Transverse colon (tissue), 3 donors: Measurements from ENCODE around the gene STXBP3.

Experiments used
- EP300 ChIP-seq: sonication (generic); formaldehyde crosslinking; IDR thresholded peaks from one replicate; pipeline ENCODE4 v1.6.1; 2017; ENCODE audit warnings: antibody characterized with exemption, low read depth
- TF ChIP-seq, protein P1 (sequence below), 5 experiments: fragments of 200-600 bp in 3 of 5; fragments of 450-650 bp in 2 of 5; sonication (generic) in 3 of 5; IDR thresholded peaks; 1 replicate in 2 of 5; 2 replicates in 3 of 5; pipeline ENCODE4 v1.5.1; 2016 to 2017; ENCODE audit warnings: antibody characterized with exemption in 5 of 5, inconsistent platforms in 3 of 5, mild to moderate bottlenecking in 2 of 5, moderate library complexity in 1 of 5

DNA sequence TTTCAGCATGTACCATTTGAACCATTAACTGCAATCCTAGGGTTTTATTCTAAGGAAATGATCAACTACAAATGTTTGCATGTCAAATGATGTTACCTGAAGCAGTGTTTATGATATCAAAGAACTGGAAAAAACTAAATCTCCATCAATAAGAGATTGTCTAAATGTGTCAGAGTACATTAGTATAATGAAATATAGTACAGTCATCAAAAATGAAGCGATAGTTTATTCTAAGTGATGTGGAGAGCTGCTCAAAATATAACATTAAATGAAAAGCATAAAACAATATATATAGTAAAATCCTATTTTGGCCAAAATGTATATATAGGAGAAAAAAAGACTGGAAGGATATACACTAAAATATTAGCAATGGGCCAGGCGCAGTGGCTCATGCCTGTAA lies 86.5 kb downstream of the STXBP3 start:
- TF ChIP-seq, protein P1, sequence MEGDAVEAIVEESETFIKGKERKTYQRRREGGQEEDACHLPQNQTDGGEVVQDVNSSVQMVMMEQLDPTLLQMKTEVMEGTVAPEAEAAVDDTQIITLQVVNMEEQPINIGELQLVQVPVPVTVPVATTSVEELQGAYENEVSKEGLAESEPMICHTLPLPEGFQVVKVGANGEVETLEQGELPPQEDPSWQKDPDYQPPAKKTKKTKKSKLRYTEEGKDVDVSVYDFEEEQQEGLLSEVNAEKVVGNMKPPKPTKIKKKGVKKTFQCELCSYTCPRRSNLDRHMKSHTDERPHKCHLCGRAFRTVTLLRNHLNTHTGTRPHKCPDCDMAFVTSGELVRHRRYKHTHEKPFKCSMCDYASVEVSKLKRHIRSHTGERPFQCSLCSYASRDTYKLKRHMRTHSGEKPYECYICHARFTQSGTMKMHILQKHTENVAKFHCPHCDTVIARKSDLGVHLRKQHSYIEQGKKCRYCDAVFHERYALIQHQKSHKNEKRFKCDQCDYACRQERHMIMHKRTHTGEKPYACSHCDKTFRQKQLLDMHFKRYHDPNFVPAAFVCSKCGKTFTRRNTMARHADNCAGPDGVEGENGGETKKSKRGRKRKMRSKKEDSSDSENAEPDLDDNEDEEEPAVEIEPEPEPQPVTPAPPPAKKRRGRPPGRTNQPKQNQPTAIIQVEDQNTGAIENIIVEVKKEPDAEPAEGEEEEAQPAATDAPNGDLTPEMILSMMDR (IDR thresholded peaks at IDR 0.05): no peak
- no peak for TF ChIP-seq EP300
